ENCODE measurements around the gene RPRD2.

GRCh38 chr1:150456146-150456647 is 92.2 kb downstream of the RPRD2 start:
- TF ChIP-seq POLR2A (IDR thresholded peaks at IDR 0.05; ENCODE audit: low read depth, low read length) (no peak), POLR2AphosphoS5 (IDR thresholded peaks at IDR 0.05; ENCODE audit: low read depth, low read length) (no peak), TAF1 (IDR thresholded peaks at IDR 0.05; ENCODE audit: low read depth, low read length) (no peak), SPI1 (IDR thresholded peaks at IDR 0.05; ENCODE audit: low read depth, low read length) (no peak)

Measured in GM12891 (cell line).